Forelimb muscle (tissue), 1 donor: Measurements from ENCODE around the gene CKAP2L. TPM values are rescaled to one million over a fixed set of nuclear protein-coding genes. Genes with fewer than 3 reads are reported as not detected.
"Not testable (repeated sequence)": the region's sequence is repeated elsewhere in the genome, so short reads cannot be mapped to it uniquely, and the experiment has no call there.

Experiments used
- DNase-seq: peaks from one replicate; pipeline ENCODE4 v3.0.0-alpha.2; 2013; ENCODE audit warnings: low read depth
- polyA plus RNA-seq: library from polyadenylated mRNA; unstranded; fragments of 120-200 nt; gene quantifications from one replicate; pipeline ENCODE4 v1.2.1, GENCODE V29; 2013; ENCODE audit not compliant: insufficient read length

CKAP2L gene
- polyA plus RNA-seq, 1 donor, result 6.4 TPM

GRCh38 chr2:112710956-112711750 is 53.3 kb downstream of the CKAP2L start:
- no peak for DNase-seq

GRCh38 chr2:112709703-112710102 is 54.7 kb downstream of the CKAP2L start:
- DNase-seq, result no peak

GRCh38 chr2:112708968-112709367 is 55.4 kb downstream of the CKAP2L start:
- DNase-seq, result no peak

- DNase-seq, result not testable (repeated sequence)
Observed at GRCh38 chr2:112706947-112707346, 57.5 kb downstream of the CKAP2L start.

- DNase-seq, result no peak
Observed at GRCh38 chr2:112706170-112706664, 58.2 kb downstream of the CKAP2L start.

GRCh38 chr2:112705575-112705974 is 58.8 kb downstream of the CKAP2L start:
- DNase-seq, result no peak

GRCh38 chr2:112703684-112704083 is 60.7 kb downstream of the CKAP2L start:
- no peak for DNase-seq

GRCh38 chr2:112701052-112701451 is 63.4 kb downstream of the CKAP2L start:
- DNase-seq, result no peak

GRCh38 chr2:112699984-112700667 is 64.3 kb downstream of the CKAP2L start:
- no peak for DNase-seq

GRCh38 chr2:112698834-112699515 is 65.4 kb downstream of the CKAP2L start:
- no peak for DNase-seq

GRCh38 chr2:112694182-112694581 is 70.2 kb downstream of the CKAP2L start:
- DNase-seq, result no peak

GRCh38 chr2:112693596-112693995 is 70.8 kb downstream of the CKAP2L start:
- DNase-seq, result no peak

GRCh38 chr2:112692918-112693317 is 71.5 kb downstream of the CKAP2L start:
- DNase-seq, result no peak

GRCh38 chr2:112692495-112692911 is 71.9 kb downstream of the CKAP2L start:
- DNase-seq, result no peak

GRCh38 chr2:112691881-112692281 is 72.5 kb downstream of the CKAP2L start:
- no peak for DNase-seq

GRCh38 chr2:112690853-112691401 is 73.5 kb downstream of the CKAP2L start:
- DNase-seq, result no peak

GRCh38 chr2:112688086-112688880 is 76.1 kb downstream of the CKAP2L start:
- no peak for DNase-seq

- DNase-seq, result no peak
Observed at GRCh38 chr2:112687522-112687921, 76.9 kb downstream of the CKAP2L start.
